DMS53 (cell line): Measurements from ENCODE around the gene TLK2.
A peak's percentile ranks its signal among the peaks of the same experiment; 100 is the strongest.

Experiments used
- DNase-seq: peaks from one replicate; lab custom pipeline; 2025; lab: John Stamatoyannopoulos, UW

TLK2 gene

GRCh38 chr17:62628831-62629555, 150.4 kb downstream of the TLK2 start:
- DNase-seq: no peak

- DNase-seq: no peak
Observed at GRCh38 chr17:62629556-62630364, 151.1 kb downstream of the TLK2 start.

- DNase-seq: no peak
Observed at GRCh38 chr17:62630365-62631085, 151.9 kb downstream of the TLK2 start.

- no peak for DNase-seq
Observed at GRCh38 chr17:62631086-62631935, 152.7 kb downstream of the TLK2 start.

- DNase-seq: no peak
Observed at GRCh38 chr17:62631936-62632924, 153.6 kb downstream of the TLK2 start.

GRCh38 chr17:62637809-62638208, 159.2 kb downstream of the TLK2 start:
- DNase-seq: no peak

GRCh38 chr17:62641153-62641552, 162.5 kb downstream of the TLK2 start:
- DNase-seq: no peak

- DNase-seq: no peak
Observed at GRCh38 chr17:62641951-62642350, 163.3 kb downstream of the TLK2 start.

- DNase-seq: no peak
Observed at GRCh38 chr17:62643496-62643895, 164.9 kb downstream of the TLK2 start.

GRCh38 chr17:62644487-62645173, 166.0 kb downstream of the TLK2 start:
- no peak for DNase-seq

GRCh38 chr17:62648251-62648955, 169.8 kb downstream of the TLK2 start:
- DNase-seq: no peak

GRCh38 chr17:62648956-62649294, 170.3 kb downstream of the TLK2 start:
- no peak for DNase-seq

- DNase-seq: no peak
Observed at GRCh38 chr17:62649570-62649969, 170.9 kb downstream of the TLK2 start.

- DNase-seq: no peak
Observed at GRCh38 chr17:62650587-62650986, 172.0 kb downstream of the TLK2 start.

GRCh38 chr17:62652251-62653001, 173.8 kb downstream of the TLK2 start:
- DNase-seq: peak; percentile 77

GRCh38 chr17:62653002-62653825, 174.6 kb downstream of the TLK2 start:
- DNase-seq: peak; percentile 85

GRCh38 chr17:62653826-62654761, 175.5 kb downstream of the TLK2 start:
- peak; percentile 11 for DNase-seq
